Spleen (tissue), 11 donors: ENCODE measurements around the gene GMEB2. TPM values are rescaled to one million over a fixed set of nuclear protein-coding genes. Genes with fewer than 3 reads are reported as not detected.

ENCODE experiments used
- DNase-seq: peaks from one replicate; pipeline ENCODE4 v3.0.0-alpha.2; 2020
- H3K27ac ChIP-seq, 8 donors: fragments of 200-600 bp; sonication (generic) in 7 of 8; 1 replicate in 4 of 8; 2 replicates in 4 of 8; pipeline versions ENCODE4 v1.5.0 to v1.8.0; 2016 to 2021; ENCODE audit warnings: inconsistent platforms in 4 of 8, mild to moderate bottlenecking in 4 of 8, moderate library complexity in 1 of 8
- H3K27me3 ChIP-seq, 7 donors: fragments of 200-600 bp; sonication (generic) in 6 of 7; replicated peaks in 1 of 7; 1 replicate in 4 of 7; 2 replicates in 3 of 7; pipeline versions ENCODE4 v1.5.0 to v1.8.0; 2016 to 2021; ENCODE audit warnings: inconsistent platforms in 3 of 7, mild to moderate bottlenecking in 1 of 7
- H3K36me3 ChIP-seq, 6 donors: fragments of 200-600 bp; sonication (generic) in 5 of 6; 1 replicate in 4 of 6; 2 replicates in 2 of 6; pipeline versions ENCODE4 v1.5.0 to v1.8.0; 2016 to 2021; ENCODE audit warnings: inconsistent platforms in 2 of 6
- H3K4me1 ChIP-seq, 6 donors: fragments of 200-600 bp; sonication (generic) in 5 of 6; 1 replicate in 3 of 6; 2 replicates in 3 of 6; pipeline versions ENCODE4 v1.5.0 to v1.8.0; 2016 to 2021; ENCODE audit warnings: inconsistent platforms in 3 of 6
- H3K4me3 ChIP-seq, 8 donors: fragments of 200-600 bp; sonication (generic) in 7 of 8; 1 replicate in 4 of 8; 2 replicates in 4 of 8; pipeline versions ENCODE4 v1.5.0 to v1.8.0; 2016 to 2021; ENCODE audit warnings: inconsistent platforms in 4 of 8, mild to moderate bottlenecking in 4 of 8, moderate library complexity in 2 of 8
- H3K9me3 ChIP-seq, 8 donors: fragments of 200-600 bp; sonication (generic) in 7 of 8; 1 replicate in 4 of 8; 2 replicates in 4 of 8; pipeline versions ENCODE4 v1.5.0 to v1.8.0; 2016 to 2021; ENCODE audit warnings: inconsistent platforms in 4 of 8
- CTCF ChIP-seq, 11 experiments: fragments of 200-600 bp in 7 of 11; fragments of 450-650 bp in 4 of 11; sonication (generic) in 4 of 11; IDR thresholded peaks in 8 of 11; conservative IDR thresholded peaks in 3 of 11; 1 replicate in 7 of 11; 2 replicates in 4 of 11; pipeline versions ENCODE4 v1.4.0 to v1.8.0; 2016 to 2021; ENCODE audit warnings: antibody characterized with exemption in 11 of 11, inconsistent platforms in 4 of 11, mild to moderate bottlenecking in 1 of 11
- POLR2A ChIP-seq, 3 donors: fragments of 450-650 bp; IDR thresholded peaks; one replicate each; pipeline ENCODE4 v1.5.1; 2017; ENCODE audit warnings: antibody characterized with exemption in 3 of 3, mild to moderate bottlenecking in 1 of 3
- POLR2AphosphoS5 ChIP-seq, 3 donors: sonication (generic); formaldehyde crosslinking; IDR thresholded peaks; one replicate each; pipeline ENCODE4 v1.5.1; 2017; ENCODE audit warnings: antibody characterized with exemption in 3 of 3
- WGBS, 5 donors: extraction: QIAGEN DNeasy Blood & Tissue Kit in 3 of 5; methylation state at CpG; one replicate each; pipeline versions ENCODE4 v1.1.5 to v1.1.7; 2013 to 2018; 5-methylcytosine and 5-hydroxymethylcytosine counted together
- intact Hi-C: fragments of 100-400 bp; cut with DNase I; formaldehyde crosslinking; loops from one replicate; pipeline ENCODE4 v1.15.0; 2023; ENCODE audit warnings: low total_unique reads
- polyA plus RNA-seq, 3 donors: library from polyadenylated mRNA; stranded (reverse); fragments of 200-250 nt; gene quantifications; one replicate each; pipeline ENCODE4 v1.2.1, GENCODE V29; 2013
- total RNA-seq, 7 donors: library from RNA; depleted of rRNA in 3 of 7; stranded (reverse); fragments of >200 nt in 3 of 7; fragmentation: NEBNext Ultra II Directional in 4 of 7; extraction: Animal tissue kit (Norgen Biotek cat#: 25700) in 4 of 7; gene quantifications; one replicate each; pipeline versions ENCODE4 v1.1.0 to v1.2.1, GENCODE V29; 2016 to 2021
- donor health status: healthy with polysubstance abuse.
- donor health status: DM: no; HTN: no; CAD: no; lungs with moderate emphysema.
- donor health status: DM: no; HTN: no; CAD: no.
- donor health status: Bipolar disorder and iron deficiency.
- donor health status: healthy.
- donor health status: DM: no; HTN: no; CAD: no.
- donor health status: DM: yes; HTN: yes; CAD: no.

The GMEB2 gene
- total and polyA plus RNA-seq, 10 donors: 8.6 to 15.0 (median 12.5) TPM

DNA sequence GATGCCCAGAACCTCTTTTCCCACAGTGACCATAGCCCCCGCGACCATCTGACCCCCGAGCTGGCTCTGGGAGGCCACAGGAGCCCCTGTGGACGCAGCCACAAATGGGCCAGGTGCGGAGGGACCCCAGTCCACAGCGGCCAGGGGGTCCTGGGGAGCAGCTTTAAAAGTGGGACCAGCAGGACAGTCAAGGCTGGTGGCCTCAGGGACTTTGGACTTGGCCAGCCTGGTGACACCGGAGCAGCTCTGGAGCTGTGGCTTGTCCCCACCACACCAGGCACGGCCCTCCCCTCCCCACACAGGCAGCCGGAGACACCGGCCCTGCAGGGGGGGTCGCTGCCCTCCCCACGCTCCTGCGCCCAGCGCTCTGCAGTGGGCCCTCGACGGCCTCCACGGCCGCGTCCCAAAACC is 69.4 kb downstream of the GMEB2 start:
- Histone ChIP-seq H3K27me3 (peaks cover 0 to 24% (median 5%) of the 10 kb centered on the region in 7 donors), H3K27ac (no peak overlapping the region), H3K4me3 (no peak overlapping the region), H3K9me3 (no peaks in the 10 kb centered on the region), H3K4me1 (peaks cover 6 to 41% (median 29%) of the 10 kb centered on the region in 6 donors), H3K36me3 (peaks cover 3 to 66% (median 39%) of the 10 kb centered on the region in 6 donors)
- WGBS, 5 donors: 89 to 97% (median 92%) methylated on average over 16 to 19 of the region's 19 CpGs
- TF ChIP-seq POLR2AphosphoS5 (IDR thresholded peaks at IDR 0.05) (no peak), POLR2A (IDR thresholded peaks at IDR 0.05) (no peak), CTCF (IDR thresholded peaks at IDR 0.05 in 8 of 11, conservative IDR thresholded peaks at IDR 0.05 in 3 of 11) (no peak)
- intact Hi-C loops: no loop called here
- DNase-seq: no peak

DNA sequence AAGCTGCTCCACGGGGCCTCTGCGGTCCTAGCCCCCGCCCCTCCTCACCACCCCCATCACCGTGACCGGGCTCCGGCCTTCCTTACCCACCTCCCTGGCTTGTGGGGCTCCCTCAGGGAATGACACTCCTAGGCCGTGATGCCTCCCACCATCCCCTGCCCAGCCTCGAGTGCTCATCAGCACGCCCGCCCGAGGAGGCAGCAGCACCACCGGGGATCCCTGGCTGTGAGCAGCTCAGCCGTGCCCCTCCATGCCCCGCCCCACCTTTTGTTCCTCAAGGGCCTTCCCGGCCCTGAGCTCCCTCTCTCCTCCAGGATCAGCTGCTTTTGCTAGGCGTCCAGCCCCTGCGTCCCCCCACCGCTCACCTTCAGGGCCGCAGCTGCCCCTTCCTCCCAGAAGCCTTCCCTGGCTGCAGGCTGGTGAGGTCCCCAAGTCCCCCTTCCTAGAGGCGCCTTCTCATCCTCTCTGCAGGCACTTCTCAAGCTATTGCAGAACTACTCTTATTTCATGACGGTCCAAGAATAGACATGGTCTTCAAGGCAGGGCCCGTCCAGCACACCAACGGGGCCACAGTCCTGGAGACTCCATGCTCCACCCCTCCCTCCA is 69.9 kb downstream of the GMEB2 start:
- Histone ChIP-seq H3K27ac (no peak overlapping the region), H3K9me3 (no peaks in the 10 kb centered on the region), H3K4me1 (peaks cover 10 to 41% (median 32%) of the 10 kb centered on the region in 6 donors), H3K4me3 (no peak overlapping the region), H3K27me3 (peaks cover 0 to 27% (median 5%) of the 10 kb centered on the region in 7 donors), H3K36me3 (peaks cover 0 to 61% (median 34%) of the 10 kb centered on the region in 6 donors)
- DNase-seq: no peak
- no peak for TF ChIP-seq CTCF (IDR thresholded peaks at IDR 0.05 in 8 of 11, conservative IDR thresholded peaks at IDR 0.05 in 3 of 11)
- peak in 2 of 3 donors; percentile 15 to 49 for TF ChIP-seq POLR2AphosphoS5 (IDR thresholded peaks at IDR 0.05)
- WGBS, 5 donors: 81 to 87% (median 83%) methylated on average over 23 of the region's 23 CpGs
- intact Hi-C loops: no loop called here

DNA sequence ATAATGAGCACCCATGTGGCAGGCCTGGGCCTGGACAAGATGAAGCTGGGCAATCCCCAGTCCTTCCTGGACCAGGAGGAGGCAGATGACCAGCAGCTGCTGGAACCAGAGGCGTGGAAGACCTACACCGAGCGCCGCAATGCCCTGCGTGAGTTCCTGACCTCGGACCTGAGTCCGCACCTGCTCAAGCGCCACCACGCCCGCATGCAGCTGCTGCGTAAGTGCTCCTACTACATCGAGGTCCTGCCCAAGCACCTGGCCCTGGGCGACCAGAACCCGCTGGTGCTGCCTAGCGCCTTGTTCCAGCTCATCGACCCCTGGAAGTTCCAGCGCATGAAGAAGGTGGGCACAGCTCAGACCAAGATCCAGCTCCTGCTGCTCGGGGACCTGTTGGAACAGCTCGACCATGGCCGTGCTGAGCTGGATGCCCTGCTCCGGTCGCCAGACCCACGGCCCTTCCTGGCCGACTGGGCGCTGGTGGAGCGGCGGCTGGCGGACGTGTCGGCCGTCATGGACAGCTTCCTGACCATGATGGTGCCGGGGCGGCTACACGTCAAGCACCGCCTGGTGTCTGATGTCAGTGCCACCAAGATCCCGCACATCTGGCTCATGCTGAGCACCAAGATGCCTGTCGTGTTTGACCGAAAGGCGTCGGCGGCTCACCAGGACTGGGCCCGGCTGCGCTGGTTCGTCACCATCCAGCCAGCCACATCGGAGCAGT is 71.1 kb downstream of the GMEB2 start:
- peaks cover 0 to 27% (median 5%) of the 10 kb centered on the region in 7 donors for H3K27me3 ChIP-seq
- no peak overlapping the region for H3K4me3 ChIP-seq
- no peaks in the 10 kb centered on the region for H3K9me3 ChIP-seq
- 89 to 93% (median 90%) methylated on average over 17 to 45 of the region's 45 CpGs for WGBS, 5 donors
- H3K36me3 ChIP-seq: peaks cover 0 to 50% (median 23%) of the 10 kb centered on the region in 6 donors
- intact Hi-C loops: no loop called here
- TF ChIP-seq POLR2AphosphoS5 (IDR thresholded peaks at IDR 0.05) (peak in 2 of 3 donors; percentile 19 to 58), POLR2A (IDR thresholded peaks at IDR 0.05) (no peak)
- H3K4me1 ChIP-seq: peaks cover 10 to 46% (median 33%) of the 10 kb centered on the region in 6 donors
- no peak for DNase-seq
- peak overlapping the region in 1 of 8 donors; percentile 82 for H3K27ac ChIP-seq

DNA sequence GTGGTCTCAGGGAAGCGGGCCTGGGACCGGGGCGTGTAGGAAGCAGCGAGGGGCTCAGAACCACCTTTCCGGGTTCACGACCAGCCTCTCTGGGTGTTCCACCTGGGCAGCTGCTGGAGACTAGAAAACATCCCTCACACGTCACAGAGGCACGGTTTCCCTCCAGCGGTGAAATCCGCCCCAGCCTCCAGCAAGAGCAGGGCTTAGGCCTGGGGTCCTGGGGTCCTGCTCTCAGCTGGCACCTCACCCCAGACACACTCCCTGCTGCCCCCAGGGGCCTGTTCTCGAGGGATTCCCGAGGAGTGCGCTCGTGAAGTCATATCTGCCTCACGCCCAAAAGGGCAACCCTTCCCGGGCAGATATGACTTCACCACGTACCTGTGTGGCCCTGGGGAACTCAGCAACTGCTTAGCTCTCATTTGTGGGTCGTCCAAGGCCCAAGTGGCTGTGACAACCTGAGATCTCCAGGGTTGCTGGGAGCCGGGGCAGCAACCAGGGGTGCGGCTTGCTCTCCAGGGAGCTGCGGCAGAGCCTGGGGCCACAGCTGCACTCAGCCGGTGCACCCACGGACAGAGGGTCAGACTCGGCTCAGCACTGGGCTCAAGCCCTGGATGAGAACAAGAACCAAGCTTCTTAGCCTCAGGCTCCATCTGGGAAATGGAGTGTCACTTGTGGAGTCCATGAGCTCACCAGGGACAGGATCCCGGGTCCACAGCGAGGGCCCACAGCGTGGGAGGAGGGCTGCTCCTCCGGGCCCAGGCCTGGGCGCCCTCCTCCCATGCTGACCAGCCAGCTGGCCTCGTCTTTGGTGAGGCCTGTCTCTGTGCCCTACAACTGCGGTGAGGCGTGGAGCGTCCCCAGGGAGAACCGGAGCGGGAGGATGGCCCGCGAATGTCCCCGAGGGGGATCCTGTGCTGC is 72.3 kb downstream of the GMEB2 start:
- intact Hi-C loops: no loop called here
- peaks cover 0 to 38% (median 12%) of the 10 kb centered on the region in 6 donors for H3K36me3 ChIP-seq
- no peaks in the 10 kb centered on the region for H3K9me3 ChIP-seq
- H3K4me1 ChIP-seq: peaks cover 10 to 51% (median 33%) of the 10 kb centered on the region in 6 donors
- DNase-seq: peak; percentile 83
- peak in 2 of 3 donors; percentile 18 to 22 for TF ChIP-seq POLR2AphosphoS5 (IDR thresholded peaks at IDR 0.05)
- no peak for TF ChIP-seq CTCF (IDR thresholded peaks at IDR 0.05 in 8 of 11, conservative IDR thresholded peaks at IDR 0.05 in 3 of 11)
- no peak for TF ChIP-seq POLR2A (IDR thresholded peaks at IDR 0.05)
- WGBS, 5 donors: 50 to 71% (median 62%) methylated on average over 23 to 38 of the region's 38 CpGs
- H3K4me3 ChIP-seq: peak overlapping the region; percentile 40 to 73 (median 50)
- H3K27me3 ChIP-seq: peaks cover 0 to 33% (median 5%) of the 10 kb centered on the region in 7 donors
- H3K27ac ChIP-seq: peak overlapping the region in 5 of 8 donors; percentile 55 to 82 (median 72)
